GM10266 (cell line): ENCODE results near the gene CERK.

Experiments used
- DNase-seq: peaks from one replicate; pipeline ENCODE4 v3.0.0; 2012; ENCODE audit errors: extremely low spot score
- CTCF ChIP-seq: IDR thresholded peaks from 2 replicates; pipeline ENCODE4 v1.5.1; 2012; ENCODE audit warnings: mild to moderate bottlenecking, low read depth; ENCODE audit not compliant: control insufficient read depth, insufficient read depth; ENCODE audit errors: missing control alignments

Gene CERK

GRCh38 chr22:46752988-46753310, 14.9 kb upstream of the CERK start:
- TF ChIP-seq CTCF: no peak
- DNase-seq: no peak

GRCh38 chr22:46752286-46752987, 14.4 kb upstream of the CERK start:
- no peak for DNase-seq
- no peak for TF ChIP-seq CTCF

GRCh38 chr22:46750863-46751443, 12.9 kb upstream of the CERK start:
- no peak for TF ChIP-seq CTCF
- DNase-seq: no peak

- DNase-seq: no peak
- TF ChIP-seq CTCF: no peak
Observed at GRCh38 chr22:46750530-46750800, 12.4 kb upstream of the CERK start.

- no peak for DNase-seq
- TF ChIP-seq CTCF: no peak
Observed at GRCh38 chr22:46749682-46750529, 11.9 kb upstream of the CERK start.

GRCh38 chr22:46748908-46749675, 11.0 kb upstream of the CERK start:
- TF ChIP-seq CTCF: no peak
- DNase-seq: no peak
